Caco-2 (cell line): Measurements from ENCODE around the gene WWC2. TPM values are rescaled to one million over a fixed set of nuclear protein-coding genes. Genes with fewer than 3 reads are reported as not detected.

Source experiments
- BruUV-seq: library from RNA; stranded (reverse); fragments of 400-500 nt; replicated peaks from 2 replicates; lab custom pipeline; 2021; lab: Mats Ljungman, UMichigan
- CTCF ChIA-PET: fragments of 300-600 bp; sonication (Branson Sonifier 250); formaldehyde crosslinking; loops from one replicate; lab custom pipeline; 2022; ENCODE audit warnings: antibody characterized with exemption; lab: Charles Lee
- POLR2A ChIA-PET: fragments of 300-600 bp; sonication (Branson Sonifier 250); formaldehyde crosslinking; loops from one replicate; lab custom pipeline; 2022; ENCODE audit warnings: antibody characterized with exemption; lab: Charles Lee
- DNase-seq, 2 experiments: peaks; one replicate each; pipeline versions ENCODE4 v3.0.0 to v3.0.0-alpha.2; 2020 to 2022
- H3K27me3 ChIP-seq: replicated peaks from 2 replicates; pipeline ENCODE4 v1.6.0; 2011; ENCODE audit warnings: low read length; ENCODE audit not compliant: control insufficient read depth, insufficient read depth
- H3K36me3 ChIP-seq: 2 replicates; pipeline ENCODE4 v1.5.1; 2011; ENCODE audit warnings: low read length; ENCODE audit not compliant: control insufficient read depth, insufficient read depth
- H3K4me1 ChIP-seq: fragments of 250-450 bp; sonication (Bioruptor Pico); 2 replicates; pipeline ENCODE4 v1.5.1; 2020; ENCODE audit warnings: mild to moderate bottlenecking
- H3K4me3 ChIP-seq: 2 replicates; pipeline ENCODE4 v1.5.1; 2011; ENCODE audit warnings: low read depth, mild to moderate bottlenecking, control low read depth, low read length
- H3K9me3 ChIP-seq: fragments of 250-450 bp; sonication (Bioruptor Pico); 2 replicates; pipeline ENCODE4 v1.5.1; 2020; ENCODE audit warnings: mild to moderate bottlenecking, moderate library complexity
- H3K27ac Mint-ChIP-seq: one replicate; pipeline ENCODE4 v1.8.0; 2022; ENCODE audit warnings: mixed read lengths; ENCODE audit not compliant: unreplicated experiment
- H3K27me3 Mint-ChIP-seq: one replicate; pipeline ENCODE4 v1.8.0; 2022; ENCODE audit warnings: mixed read lengths; ENCODE audit not compliant: insufficient read depth, unreplicated experiment
- H3K36me3 Mint-ChIP-seq: one replicate; pipeline ENCODE4 v1.8.0; 2022; ENCODE audit warnings: mild to moderate bottlenecking, mixed read lengths; ENCODE audit not compliant: insufficient read depth, unreplicated experiment
- H3K4me1 Mint-ChIP-seq: one replicate; pipeline ENCODE4 v1.8.0; 2022; ENCODE audit warnings: low read depth, mixed read lengths; ENCODE audit not compliant: unreplicated experiment
- H3K4me3 Mint-ChIP-seq: one replicate; pipeline ENCODE4 v1.8.0; 2022; ENCODE audit warnings: mild to moderate bottlenecking, moderate library complexity, mixed read lengths; ENCODE audit not compliant: unreplicated experiment
- H3K9me3 Mint-ChIP-seq: one replicate; pipeline ENCODE4 v1.8.0; 2022; ENCODE audit warnings: mixed read lengths; ENCODE audit not compliant: unreplicated experiment
- intact Hi-C: fragments of 100-400 bp; cut with micrococcal nuclease; formaldehyde crosslinking; loops from one replicate; pipeline ENCODE4 v1.10.0; 2022; ENCODE audit not compliant: unreplicated experiment
- total RNA-seq: library from RNA; stranded (reverse); gene quantifications from 2 replicates; pipeline ENCODE4 v1.2.3, GENCODE V29; 2022
- TF ChIP-seq, protein P1 (sequence below), 2 experiments: fragments of 200-600 bp in 1 of 2; IDR thresholded peaks; 1 replicate in 1 of 2; 2 replicates in 1 of 2; pipeline versions ENCODE4 v1.5.1 to v1.8.0; 2011 to 2022; ENCODE audit warnings: antibody characterized with exemption in 1 of 2, control low read depth in 1 of 2, inconsistent platforms in 1 of 2, low read depth in 1 of 2, low read length in 1 of 2, mild to moderate bottlenecking in 1 of 2, moderate library complexity in 1 of 2; ENCODE audit not compliant: insufficient read depth in 1 of 2, severe bottlenecking in 1 of 2, unreplicated experiment in 1 of 2

The WWC2 gene
- total RNA-seq, 1 experiment from 2014 or later = 126 TPM

DNA sequence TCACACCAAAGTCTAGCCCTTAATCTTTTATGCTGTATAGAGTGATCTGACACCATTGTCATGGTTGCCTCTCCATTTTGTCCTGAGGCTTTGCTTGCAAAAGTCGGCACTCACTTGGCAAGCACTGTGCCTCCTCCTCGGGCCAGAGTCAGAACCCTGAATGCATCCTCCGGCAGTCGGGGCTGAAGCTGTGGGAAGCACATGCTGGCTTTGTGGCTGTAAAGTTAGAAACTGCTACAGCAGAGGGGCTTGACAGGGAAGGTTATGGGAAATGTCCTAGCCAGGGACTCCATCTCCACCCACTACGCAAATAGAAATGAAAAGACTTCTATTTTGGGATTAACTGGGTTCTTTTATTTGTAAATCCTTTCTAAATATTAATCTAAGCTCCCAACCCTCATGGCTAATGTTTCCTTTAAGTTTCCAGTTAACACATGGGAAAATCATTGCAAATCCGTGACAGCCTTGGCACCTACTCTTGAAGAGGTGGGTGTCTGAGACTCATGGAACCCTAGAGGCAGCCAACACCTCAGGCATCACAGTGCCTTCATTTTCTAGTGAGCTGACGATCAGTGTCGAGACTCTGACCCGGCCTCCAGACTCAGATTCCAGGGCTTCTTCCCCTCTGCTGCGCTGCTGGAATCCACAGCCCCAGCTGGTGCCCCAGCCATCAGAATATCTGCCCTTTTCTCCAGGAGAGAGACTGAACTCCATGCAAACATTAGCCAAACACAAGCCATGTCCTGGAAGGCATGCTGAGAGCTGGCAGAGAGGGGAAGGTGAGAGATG lies 231.1 kb downstream of the WWC2 start:
- CTCF ChIA-PET = no interaction called here

DNA sequence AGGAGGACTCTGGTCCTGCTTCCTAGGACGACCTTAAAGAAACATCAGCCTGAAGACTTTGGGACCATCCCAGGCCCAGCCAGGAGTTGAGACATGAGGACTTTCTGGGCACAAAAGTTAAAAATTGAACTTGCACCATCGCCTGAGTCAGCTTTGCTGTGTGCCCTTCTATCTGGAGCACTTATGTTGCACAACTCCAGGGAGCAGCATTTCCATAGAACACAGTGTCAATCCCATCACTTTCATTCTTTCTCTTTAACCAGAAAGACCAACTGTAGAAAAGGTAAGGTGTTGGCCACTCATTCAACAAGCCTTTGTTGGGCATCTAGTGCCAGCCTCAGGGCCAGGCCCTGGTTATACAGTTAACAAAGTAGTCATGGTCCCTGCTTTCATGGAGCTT lies 231.8 kb downstream of the WWC2 start:
- H3K4me1 Mint-ChIP-seq = peaks cover 20% of the 10 kb centered on the region
- H3K9me3 ChIP-seq = peaks cover 5% of the 10 kb centered on the region; the same call in 1 of the 2 replicates
- BruUV-seq = no TSS peak
- no peaks in the 10 kb centered on the region for H3K36me3 ChIP-seq
- H3K27ac Mint-ChIP-seq = no peak overlapping the region
- TF ChIP-seq, protein P1, sequence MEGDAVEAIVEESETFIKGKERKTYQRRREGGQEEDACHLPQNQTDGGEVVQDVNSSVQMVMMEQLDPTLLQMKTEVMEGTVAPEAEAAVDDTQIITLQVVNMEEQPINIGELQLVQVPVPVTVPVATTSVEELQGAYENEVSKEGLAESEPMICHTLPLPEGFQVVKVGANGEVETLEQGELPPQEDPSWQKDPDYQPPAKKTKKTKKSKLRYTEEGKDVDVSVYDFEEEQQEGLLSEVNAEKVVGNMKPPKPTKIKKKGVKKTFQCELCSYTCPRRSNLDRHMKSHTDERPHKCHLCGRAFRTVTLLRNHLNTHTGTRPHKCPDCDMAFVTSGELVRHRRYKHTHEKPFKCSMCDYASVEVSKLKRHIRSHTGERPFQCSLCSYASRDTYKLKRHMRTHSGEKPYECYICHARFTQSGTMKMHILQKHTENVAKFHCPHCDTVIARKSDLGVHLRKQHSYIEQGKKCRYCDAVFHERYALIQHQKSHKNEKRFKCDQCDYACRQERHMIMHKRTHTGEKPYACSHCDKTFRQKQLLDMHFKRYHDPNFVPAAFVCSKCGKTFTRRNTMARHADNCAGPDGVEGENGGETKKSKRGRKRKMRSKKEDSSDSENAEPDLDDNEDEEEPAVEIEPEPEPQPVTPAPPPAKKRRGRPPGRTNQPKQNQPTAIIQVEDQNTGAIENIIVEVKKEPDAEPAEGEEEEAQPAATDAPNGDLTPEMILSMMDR (IDR thresholded peaks at IDR 0.05; ENCODE audit: insufficient read depth in 1 of 2, low read depth in 1 of 2, low read length in 1 of 2, severe bottlenecking in 1 of 2, unreplicated experiment in 1 of 2) = no peak
- no peak overlapping the region for H3K4me3 Mint-ChIP-seq
- no peaks in the 10 kb centered on the region for H3K27me3 Mint-ChIP-seq
- H3K4me1 ChIP-seq = peaks cover 22% of the 10 kb centered on the region; the same call in 1 of the 2 replicates
- H3K27me3 ChIP-seq = no peaks in the 10 kb centered on the region
- no peak overlapping the region for H3K4me3 ChIP-seq
- no peak for DNase-seq
- H3K9me3 Mint-ChIP-seq = peaks cover 15% of the 10 kb centered on the region
- intact Hi-C loops = no loop called here
- H3K36me3 Mint-ChIP-seq = peaks cover 34% of the 10 kb centered on the region
- CTCF ChIA-PET = no interaction called here
- POLR2A ChIA-PET = no interaction called here

More for the DNA sequence above, 231.1 kb downstream of the WWC2 start:
- TF ChIP-seq, protein P1 (IDR thresholded peaks at IDR 0.05; ENCODE audit: insufficient read depth in 1 of 2, low read depth in 1 of 2, low read length in 1 of 2, severe bottlenecking in 1 of 2, unreplicated experiment in 1 of 2) = no peak
- no TSS peak for BruUV-seq
- no peak for DNase-seq
- POLR2A ChIA-PET = no interaction called here
- peaks cover 20% of the 10 kb centered on the region for H3K4me1 Mint-ChIP-seq
- intact Hi-C loops = loop anchor here (5.0 kb wide), 1 partner anchor 77 kb away; no protein-coding TSS in a partner anchor
- Histone ChIP-seq H3K36me3 (no peaks in the 10 kb centered on the region), H3K4me3 (no peak overlapping the region), H3K27me3 (no peaks in the 10 kb centered on the region), H3K4me1 (peaks cover 15% of the 10 kb centered on the region; the same call in 1 of the 2 replicates), H3K9me3 (peaks cover 8% of the 10 kb centered on the region; the same call in 1 of the 2 replicates)
- H3K9me3 Mint-ChIP-seq = peaks cover 15% of the 10 kb centered on the region
- H3K27ac Mint-ChIP-seq = no peak overlapping the region
- peaks cover 38% of the 10 kb centered on the region for H3K36me3 Mint-ChIP-seq
- H3K4me3 Mint-ChIP-seq = no peak overlapping the region
- H3K27me3 Mint-ChIP-seq = no peaks in the 10 kb centered on the region

DNA sequence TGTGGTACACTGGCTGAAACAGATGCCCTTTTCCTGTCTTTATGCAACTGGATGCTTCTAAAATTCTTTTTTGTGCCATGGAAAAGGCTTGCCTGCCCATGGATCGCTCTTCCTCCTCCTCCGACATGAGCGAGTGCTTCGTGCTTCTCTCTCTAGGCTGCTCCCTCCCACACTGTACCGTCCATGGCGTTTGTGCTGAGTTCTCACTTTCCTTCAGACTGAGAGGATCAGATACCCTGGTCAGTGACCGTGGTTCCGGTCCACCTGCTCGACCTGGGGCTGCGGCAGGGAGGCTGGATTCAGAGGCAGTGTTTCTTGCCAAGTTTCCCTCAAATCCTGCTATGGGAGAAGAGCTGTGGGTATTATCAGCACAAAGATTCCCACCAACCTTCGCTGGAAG lies 233.4 kb downstream of the WWC2 start:
- DNase-seq = no peak
- H3K27me3 Mint-ChIP-seq = no peaks in the 10 kb centered on the region
- H3K27me3 ChIP-seq = no peaks in the 10 kb centered on the region
- no TSS peak for BruUV-seq
- H3K27ac Mint-ChIP-seq = no peak overlapping the region
- H3K9me3 ChIP-seq = no peaks in the 10 kb centered on the region; the same call in 1 of the 2 replicates
- TF ChIP-seq, protein P1 (IDR thresholded peaks at IDR 0.05; ENCODE audit: insufficient read depth in 1 of 2, low read depth in 1 of 2, low read length in 1 of 2, severe bottlenecking in 1 of 2, unreplicated experiment in 1 of 2) = no peak
- POLR2A ChIA-PET = no interaction called here
- CTCF ChIA-PET = no interaction called here
- peaks cover 15% of the 10 kb centered on the region for H3K9me3 Mint-ChIP-seq
- H3K4me3 ChIP-seq = no peak overlapping the region
- no peaks in the 10 kb centered on the region for H3K36me3 ChIP-seq
- no peak overlapping the region for H3K4me3 Mint-ChIP-seq
- H3K36me3 Mint-ChIP-seq = peaks cover 18% of the 10 kb centered on the region
- peaks cover 22% of the 10 kb centered on the region; the same call in 1 of the 2 replicates for H3K4me1 ChIP-seq
- peaks cover 20% of the 10 kb centered on the region for H3K4me1 Mint-ChIP-seq
- intact Hi-C loops = no loop called here
